Measurements from ENCODE around the gene NKPD1.
A peak's percentile ranks its signal among the peaks of the same experiment; 100 is the strongest.

NKPD1 gene

DNA sequence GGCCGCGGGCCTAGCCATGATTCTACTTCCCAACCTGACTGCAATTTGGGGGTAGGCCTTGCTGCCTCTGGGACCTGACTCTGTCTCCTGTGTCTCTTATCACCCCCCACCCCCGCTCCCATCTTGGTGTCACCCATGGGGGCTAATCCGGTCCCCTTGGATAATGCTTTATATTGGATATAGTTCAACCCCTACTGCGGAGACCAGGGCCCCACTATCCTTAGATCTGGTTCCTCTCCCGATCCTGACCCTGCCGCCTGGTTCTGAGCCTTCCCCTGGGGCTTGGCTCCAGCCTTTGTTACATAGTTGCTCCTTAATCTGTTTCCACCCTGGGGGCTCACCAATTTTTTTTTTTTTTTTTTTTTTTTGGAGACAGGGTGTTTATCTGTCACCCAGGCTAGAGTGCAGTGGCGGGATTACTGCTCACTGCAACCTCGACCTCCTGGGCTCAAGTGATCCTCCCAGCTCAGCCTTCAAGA lies 19.1 kb upstream of the NKPD1 start:
- H3K4me3 ChIP-seq (ENCODE audit: low read length): peak overlapping the region; percentile 97
- no peak for DNase-seq (ENCODE audit: low read depth)
- TF ChIP-seq, protein P1, sequence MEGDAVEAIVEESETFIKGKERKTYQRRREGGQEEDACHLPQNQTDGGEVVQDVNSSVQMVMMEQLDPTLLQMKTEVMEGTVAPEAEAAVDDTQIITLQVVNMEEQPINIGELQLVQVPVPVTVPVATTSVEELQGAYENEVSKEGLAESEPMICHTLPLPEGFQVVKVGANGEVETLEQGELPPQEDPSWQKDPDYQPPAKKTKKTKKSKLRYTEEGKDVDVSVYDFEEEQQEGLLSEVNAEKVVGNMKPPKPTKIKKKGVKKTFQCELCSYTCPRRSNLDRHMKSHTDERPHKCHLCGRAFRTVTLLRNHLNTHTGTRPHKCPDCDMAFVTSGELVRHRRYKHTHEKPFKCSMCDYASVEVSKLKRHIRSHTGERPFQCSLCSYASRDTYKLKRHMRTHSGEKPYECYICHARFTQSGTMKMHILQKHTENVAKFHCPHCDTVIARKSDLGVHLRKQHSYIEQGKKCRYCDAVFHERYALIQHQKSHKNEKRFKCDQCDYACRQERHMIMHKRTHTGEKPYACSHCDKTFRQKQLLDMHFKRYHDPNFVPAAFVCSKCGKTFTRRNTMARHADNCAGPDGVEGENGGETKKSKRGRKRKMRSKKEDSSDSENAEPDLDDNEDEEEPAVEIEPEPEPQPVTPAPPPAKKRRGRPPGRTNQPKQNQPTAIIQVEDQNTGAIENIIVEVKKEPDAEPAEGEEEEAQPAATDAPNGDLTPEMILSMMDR (IDR thresholded peaks at IDR 0.05; ENCODE audit: insufficient read depth, low read depth, low read length, missing control alignments): no peak

DNA sequence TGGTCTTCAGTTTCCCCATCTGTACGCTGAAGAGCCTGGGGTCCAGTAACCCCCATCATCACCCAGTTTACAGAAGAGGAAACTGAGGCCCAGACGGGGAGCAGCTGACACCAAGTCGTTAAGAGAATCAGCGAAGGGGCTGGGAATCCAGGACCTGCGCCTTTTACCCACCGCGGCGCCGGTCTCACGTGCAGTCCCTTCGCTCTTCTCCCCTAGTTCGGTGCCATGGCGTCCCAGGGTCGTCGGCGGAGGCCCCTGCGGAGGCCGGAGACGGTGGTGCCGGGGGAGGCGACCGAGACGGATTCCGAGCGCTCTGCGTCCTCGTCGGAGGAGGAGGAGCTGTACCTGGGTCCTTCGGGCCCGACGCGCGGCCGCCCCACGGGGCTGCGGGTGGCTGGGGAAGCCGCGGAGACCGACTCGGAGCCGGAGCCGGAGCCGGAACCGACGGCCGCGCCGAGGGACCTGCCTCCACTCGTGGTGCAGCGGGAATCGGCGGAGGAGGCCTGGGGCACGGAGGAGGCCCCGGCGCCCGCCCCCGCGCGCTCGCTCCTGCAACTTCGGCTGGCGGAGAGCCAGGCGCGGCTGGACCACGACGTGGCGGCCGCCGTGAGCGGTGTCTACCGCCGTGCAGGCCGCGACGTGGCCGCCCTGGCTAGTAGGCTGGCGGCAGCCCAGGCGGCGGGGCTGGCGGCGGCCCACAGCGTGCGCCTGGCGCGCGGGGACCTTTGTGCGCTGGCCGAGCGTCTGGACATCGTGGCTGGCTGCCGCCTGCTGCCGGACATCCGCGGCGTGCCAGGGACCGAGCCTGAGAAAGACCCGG lies 18.5 kb upstream of the NKPD1 start:
- TF ChIP-seq, protein P1 (IDR thresholded peaks at IDR 0.05; ENCODE audit: insufficient read depth, low read depth, low read length, missing control alignments): no peak
- peak overlapping the region; percentile 97 for H3K4me3 ChIP-seq (ENCODE audit: low read length)
- peak; percentile 45 for DNase-seq (ENCODE audit: low read depth)

DNA sequence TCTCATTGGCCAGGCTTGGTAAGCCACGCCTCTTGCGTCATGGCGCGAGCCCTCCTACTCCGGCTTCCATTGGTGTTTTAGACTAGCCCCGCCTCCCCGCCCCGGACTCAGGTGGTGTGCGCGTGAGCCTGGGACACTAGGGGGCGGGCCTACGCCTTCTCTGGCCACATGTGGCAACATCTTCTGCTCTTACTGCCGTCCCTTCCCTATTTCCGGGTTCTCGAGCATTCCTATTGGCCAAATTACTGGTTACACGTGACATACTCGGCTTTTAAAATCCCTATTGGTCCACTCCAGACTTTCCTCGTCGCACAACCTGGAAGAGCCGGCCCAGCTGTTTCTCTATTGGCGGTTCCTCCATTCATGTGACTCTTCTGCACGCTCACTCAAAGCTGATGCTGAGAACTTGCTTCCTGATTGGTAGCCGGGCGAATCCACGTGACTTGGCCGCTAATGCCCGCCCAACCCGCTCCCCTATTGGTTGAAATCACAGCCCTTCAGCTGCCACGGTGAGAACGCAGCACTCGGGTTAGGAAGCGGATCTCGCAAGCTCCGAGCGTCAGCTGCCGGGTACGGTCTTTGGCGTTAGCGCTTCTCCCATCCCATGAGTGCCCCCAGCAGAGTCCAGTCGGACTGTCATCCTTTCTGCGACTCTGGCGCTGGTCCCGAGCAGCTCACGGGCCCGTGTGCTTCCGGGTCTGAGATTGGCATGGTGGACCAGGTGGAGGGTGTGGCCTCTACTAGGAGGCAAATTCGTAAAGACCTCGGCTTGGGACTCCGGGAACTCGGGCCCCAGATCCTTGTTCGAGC lies 17.7 kb upstream of the NKPD1 start, which contains the start of gene BLOC1S3:
Gene BLOC1S3 (plus strand): TSS at position 523 of the 810 bp plus-strand sequence. CDS start 513 bp downstream, outside the sequence.
- TF ChIP-seq, protein P1 (IDR thresholded peaks at IDR 0.05; ENCODE audit: insufficient read depth, low read depth, low read length, missing control alignments): peak; percentile 48
- peak within 1 kb of the TSS; percentile 97 for H3K4me3 ChIP-seq (ENCODE audit: low read length)
- peak; percentile 100 for DNase-seq (ENCODE audit: low read depth)

DNA sequence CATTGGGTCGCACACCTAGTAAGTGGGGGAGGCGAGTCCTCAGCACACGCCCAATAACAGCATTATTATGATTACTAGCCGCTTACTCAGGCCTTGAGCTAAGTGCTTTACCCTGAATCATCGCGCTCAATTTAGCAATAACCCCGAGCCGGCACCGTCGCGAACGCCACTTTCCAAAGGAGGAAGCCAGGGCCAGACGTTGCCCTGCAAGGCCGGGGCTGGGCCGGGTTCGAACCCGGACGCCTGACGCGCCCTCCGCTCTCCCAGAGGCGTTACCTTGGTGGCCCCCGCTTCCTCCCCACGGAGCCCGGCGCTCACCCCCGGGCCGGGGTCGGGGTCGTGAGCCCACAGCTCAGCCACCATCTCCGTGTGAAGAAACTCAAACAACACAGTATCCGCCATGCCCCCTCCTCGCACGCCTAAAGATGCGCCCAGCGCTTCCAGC lies 17.1 kb upstream of the NKPD1 start, which contains the start of gene TRAPPC6A:
Gene TRAPPC6A (minus strand): TSS at position 421 of the 445 bp plus-strand sequence. CDS start 19 bp downstream, at position 402.
- peak within 1 kb of the TSS; percentile 97 for H3K4me3 ChIP-seq (ENCODE audit: low read length)
- TF ChIP-seq, protein P1 (IDR thresholded peaks at IDR 0.05; ENCODE audit: insufficient read depth, low read depth, low read length, missing control alignments): no peak
- DNase-seq (ENCODE audit: low read depth): peak; percentile 97

DNA sequence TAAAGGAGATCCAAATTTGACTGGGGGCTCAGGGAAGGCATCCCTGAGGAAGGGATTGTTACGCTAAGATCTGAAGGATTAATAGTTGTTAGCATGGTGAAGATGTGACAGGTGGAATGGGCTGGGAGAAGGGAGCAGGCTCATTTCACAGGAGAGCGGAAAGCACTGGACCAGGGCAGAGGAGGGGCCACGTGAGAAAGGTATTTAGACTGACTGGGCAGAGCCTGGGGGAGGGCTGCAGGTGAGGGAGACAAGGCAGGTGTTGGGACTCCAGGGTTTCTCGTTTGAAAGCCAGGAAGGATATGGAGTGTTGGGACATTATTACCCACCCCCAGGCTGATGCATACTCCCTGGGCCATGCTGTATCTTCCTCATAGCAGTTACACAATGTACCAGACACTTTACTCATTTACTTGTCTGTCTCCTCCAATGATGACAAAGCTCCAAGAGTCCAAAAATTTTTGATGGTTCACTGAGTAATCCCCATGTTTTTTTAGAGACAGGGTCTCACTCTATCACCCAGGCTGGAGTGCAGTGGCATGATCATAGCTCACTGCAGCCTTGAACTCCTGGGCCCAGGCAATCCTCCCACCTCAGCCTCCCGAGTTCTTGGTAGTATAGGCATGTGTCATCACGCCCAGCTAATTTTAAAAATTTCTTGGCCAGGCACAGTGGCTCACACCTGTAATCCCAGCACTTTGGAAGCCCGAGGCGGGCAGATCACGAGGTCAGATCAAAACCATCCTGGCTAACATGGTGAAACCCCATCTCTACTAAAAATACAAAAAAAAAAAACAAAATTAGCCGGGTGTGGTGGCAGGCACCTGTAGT lies 14.9 kb upstream of the NKPD1 start:
- DNase-seq (ENCODE audit: low read depth): peak; percentile 89
- TF ChIP-seq, protein P1 (IDR thresholded peaks at IDR 0.05; ENCODE audit: insufficient read depth, low read depth, low read length, missing control alignments): no peak
- H3K4me3 ChIP-seq (ENCODE audit: low read length): no peak overlapping the region

DNA sequence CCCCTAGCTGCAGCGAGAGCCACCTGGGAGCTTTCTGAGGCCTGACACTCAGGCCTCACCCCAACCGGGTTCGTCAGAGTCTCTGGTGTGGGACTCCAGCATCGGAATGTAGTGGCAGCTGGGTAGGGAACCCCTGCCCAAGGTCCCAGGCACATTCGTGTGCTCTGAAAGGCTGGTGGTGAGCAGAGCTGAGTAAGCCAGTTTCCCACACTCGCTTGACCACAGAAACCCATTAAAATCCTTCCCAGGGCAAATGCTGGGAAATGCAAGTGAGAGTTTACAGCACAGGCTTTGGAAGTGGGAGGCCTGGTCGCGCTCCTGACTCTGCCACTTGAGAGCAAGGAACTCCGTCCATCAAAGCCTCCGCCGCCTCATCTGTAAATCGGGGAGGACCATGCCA lies 13.0 kb upstream of the NKPD1 start:
- no peak for DNase-seq (ENCODE audit: low read depth)

More for the DNA sequence above, 13.0 kb upstream of the NKPD1 start:
- H3K4me3 ChIP-seq (ENCODE audit: low read length): no peak overlapping the region
- TF ChIP-seq, protein P1 (IDR thresholded peaks at IDR 0.05; ENCODE audit: insufficient read depth, low read depth, low read length, missing control alignments): no peak
